SJSA1 (cell line): Measurements from ENCODE around the gene PGR. TPM values are rescaled to one million over a fixed set of nuclear protein-coding genes. Genes with fewer than 3 reads are reported as not detected.

Experiments
- DNase-seq, 2 experiments: peaks; one replicate each; pipeline ENCODE4 v3.0.0-alpha.2; 2015 to 2020; ENCODE audit warnings: low spot score in 2 of 2, low read depth in 1 of 2
- H3K27ac ChIP-seq: fragments of 250-450 bp; sonication (Bioruptor Pico); 2 replicates; pipeline ENCODE4 v1.5.1; 2020; ENCODE audit warnings: mild to moderate bottlenecking, moderate library complexity
- H3K27me3 ChIP-seq: fragments of 250-450 bp; sonication (Bioruptor Pico); replicated peaks from 2 replicates; pipeline ENCODE4 v1.5.1; 2020; ENCODE audit warnings: mild to moderate bottlenecking, moderate library complexity
- H3K36me3 ChIP-seq: fragments of 250-450 bp; sonication (Bioruptor Pico); 2 replicates; pipeline ENCODE4 v1.5.1; 2020; ENCODE audit warnings: mild to moderate bottlenecking
- H3K4me1 ChIP-seq: fragments of 250-450 bp; sonication (Bioruptor Pico); replicated peaks from 2 replicates; pipeline ENCODE4 v1.6.1; 2021; ENCODE audit warnings: mild to moderate bottlenecking
- H3K4me3 ChIP-seq: fragments of 250-450 bp; sonication (Bioruptor Pico); 2 replicates; pipeline ENCODE4 v1.5.1; 2020; ENCODE audit warnings: mild to moderate bottlenecking
- H3K9me3 ChIP-seq: fragments of 250-450 bp; sonication (Bioruptor Pico); replicated peaks from 2 replicates; pipeline ENCODE4 v1.5.1; 2020; ENCODE audit warnings: mild to moderate bottlenecking
- total RNA-seq: library from RNA; depleted of rRNA; stranded (reverse); fragments of >200 nt; shearing (Covaris generic); gene quantifications from 2 replicates; pipeline ENCODE4 v1.2.3, GENCODE V29; 2014

The PGR gene
- total RNA-seq, 1 experiment from 2014 or later = not detected

- Histone ChIP-seq H3K36me3 (no peaks in the 10 kb centered on the region), H3K9me3 (no peaks in the 10 kb centered on the region), H3K27ac (no peak overlapping the region), H3K27me3 (no peaks in the 10 kb centered on the region), H3K4me1 (no peaks in the 10 kb centered on the region), H3K4me3 (no peak overlapping the region)
- DNase-seq = no peak
Measured at GRCh38 chr11:101113540-101113939, 16.1 kb downstream of the PGR start.

GRCh38 chr11:101104716-101105115, 24.9 kb downstream of the PGR start:
- DNase-seq = no peak
- H3K27me3 ChIP-seq = no peaks in the 10 kb centered on the region
- H3K36me3 ChIP-seq = no peaks in the 10 kb centered on the region
- H3K9me3 ChIP-seq = no peaks in the 10 kb centered on the region
- H3K4me3 ChIP-seq = no peak overlapping the region
- H3K27ac ChIP-seq = no peak overlapping the region
- no peaks in the 10 kb centered on the region for H3K4me1 ChIP-seq

- Histone ChIP-seq H3K27ac (no peak overlapping the region), H3K9me3 (no peaks in the 10 kb centered on the region), H3K4me3 (no peak overlapping the region), H3K27me3 (no peaks in the 10 kb centered on the region), H3K4me1 (no peaks in the 10 kb centered on the region), H3K36me3 (no peaks in the 10 kb centered on the region)
- no peak for DNase-seq
Measured at GRCh38 chr11:101103433-101103832, 26.2 kb downstream of the PGR start.

- no peaks in the 10 kb centered on the region for H3K4me1 ChIP-seq
- no peak overlapping the region for H3K4me3 ChIP-seq
- no peak overlapping the region for H3K27ac ChIP-seq
- no peak for DNase-seq
- H3K27me3 ChIP-seq = no peaks in the 10 kb centered on the region
- no peaks in the 10 kb centered on the region for H3K36me3 ChIP-seq
- H3K9me3 ChIP-seq = no peaks in the 10 kb centered on the region
Measured at GRCh38 chr11:101100601-101101000, 29.0 kb downstream of the PGR start.

- DNase-seq = no peak
- Histone ChIP-seq H3K4me1 (no peaks in the 10 kb centered on the region), H3K27me3 (no peaks in the 10 kb centered on the region), H3K27ac (no peak overlapping the region), H3K4me3 (no peak overlapping the region), H3K36me3 (no peaks in the 10 kb centered on the region), H3K9me3 (no peaks in the 10 kb centered on the region)
Measured at GRCh38 chr11:101096036-101096704, 33.4 kb downstream of the PGR start.

- Histone ChIP-seq H3K36me3 (no peaks in the 10 kb centered on the region), H3K27me3 (no peaks in the 10 kb centered on the region), H3K4me3 (no peak overlapping the region), H3K9me3 (no peaks in the 10 kb centered on the region), H3K27ac (no peak overlapping the region), H3K4me1 (no peaks in the 10 kb centered on the region)
- DNase-seq = no peak
Measured at GRCh38 chr11:101091781-101092180, 37.8 kb downstream of the PGR start.

- H3K36me3 ChIP-seq = no peaks in the 10 kb centered on the region
- no peaks in the 10 kb centered on the region for H3K9me3 ChIP-seq
- H3K4me1 ChIP-seq = no peaks in the 10 kb centered on the region
- H3K4me3 ChIP-seq = no peak overlapping the region
- no peak for DNase-seq
- H3K27me3 ChIP-seq = no peaks in the 10 kb centered on the region
- H3K27ac ChIP-seq = no peak overlapping the region
Measured at GRCh38 chr11:101090679-101091270, 38.8 kb downstream of the PGR start.

- Histone ChIP-seq H3K4me1 (no peaks in the 10 kb centered on the region), H3K4me3 (no peak overlapping the region), H3K36me3 (no peaks in the 10 kb centered on the region), H3K9me3 (no peaks in the 10 kb centered on the region), H3K27ac (no peak overlapping the region), H3K27me3 (no peaks in the 10 kb centered on the region)
- DNase-seq = no peak
Measured at GRCh38 chr11:101083335-101083734, 46.3 kb downstream of the PGR start.

- DNase-seq = no peak
- no peaks in the 10 kb centered on the region for H3K9me3 ChIP-seq
- H3K27ac ChIP-seq = no peak overlapping the region
- H3K36me3 ChIP-seq = no peaks in the 10 kb centered on the region
- H3K27me3 ChIP-seq = no peaks in the 10 kb centered on the region
- no peaks in the 10 kb centered on the region for H3K4me1 ChIP-seq
- no peak overlapping the region for H3K4me3 ChIP-seq
Measured at GRCh38 chr11:101082813-101083212, 46.8 kb downstream of the PGR start.

GRCh38 chr11:101063706-101064105, 65.9 kb downstream of the PGR start:
- DNase-seq = no peak
- Histone ChIP-seq H3K27ac (no peak overlapping the region), H3K27me3 (no peaks in the 10 kb centered on the region), H3K9me3 (no peaks in the 10 kb centered on the region), H3K4me1 (no peaks in the 10 kb centered on the region), H3K36me3 (no peaks in the 10 kb centered on the region), H3K4me3 (no peak overlapping the region)

- H3K4me1 ChIP-seq = no peaks in the 10 kb centered on the region
- H3K4me3 ChIP-seq = no peak overlapping the region
- no peaks in the 10 kb centered on the region for H3K27me3 ChIP-seq
- H3K27ac ChIP-seq = no peak overlapping the region
- H3K9me3 ChIP-seq = no peaks in the 10 kb centered on the region
- no peak for DNase-seq
- H3K36me3 ChIP-seq = no peaks in the 10 kb centered on the region
Measured at GRCh38 chr11:101061606-101062005, 68.0 kb downstream of the PGR start.

- no peak for DNase-seq
- Histone ChIP-seq H3K27me3 (no peaks in the 10 kb centered on the region), H3K4me1 (no peaks in the 10 kb centered on the region), H3K4me3 (no peak overlapping the region), H3K36me3 (no peaks in the 10 kb centered on the region), H3K27ac (no peak overlapping the region), H3K9me3 (no peaks in the 10 kb centered on the region)
Measured at GRCh38 chr11:101059331-101059730, 70.3 kb downstream of the PGR start.

- Histone ChIP-seq H3K27me3 (no peaks in the 10 kb centered on the region), H3K4me1 (no peaks in the 10 kb centered on the region), H3K36me3 (no peaks in the 10 kb centered on the region), H3K27ac (no peak overlapping the region), H3K9me3 (no peaks in the 10 kb centered on the region), H3K4me3 (no peak overlapping the region)
- DNase-seq = no peak
Measured at GRCh38 chr11:101053492-101053891, 76.1 kb downstream of the PGR start.

GRCh38 chr11:101051677-101052076, 77.9 kb downstream of the PGR start:
- no peaks in the 10 kb centered on the region for H3K9me3 ChIP-seq
- no peak overlapping the region for H3K27ac ChIP-seq
- H3K27me3 ChIP-seq = no peaks in the 10 kb centered on the region
- no peak overlapping the region for H3K4me3 ChIP-seq
- no peak for DNase-seq
- H3K4me1 ChIP-seq = no peaks in the 10 kb centered on the region
- no peaks in the 10 kb centered on the region for H3K36me3 ChIP-seq

GRCh38 chr11:101049813-101050212, 79.8 kb downstream of the PGR start:
- Histone ChIP-seq H3K9me3 (no peaks in the 10 kb centered on the region), H3K27ac (no peak overlapping the region), H3K4me3 (no peak overlapping the region), H3K4me1 (no peaks in the 10 kb centered on the region), H3K27me3 (no peaks in the 10 kb centered on the region), H3K36me3 (no peaks in the 10 kb centered on the region)
- DNase-seq = no peak
